Transverse colon (tissue), 4 donors: ENCODE data around the gene CGB5.

Source experiments
- POLR2AphosphoS5 ChIP-seq, 3 donors: sonication (generic); formaldehyde crosslinking; IDR thresholded peaks; one replicate each; pipeline ENCODE4 v1.6.1; 2016; ENCODE audit warnings: antibody characterized with exemption in 3 of 3
- TF ChIP-seq, protein P1 (sequence below), 5 experiments: fragments of 200-600 bp in 3 of 5; fragments of 450-650 bp in 2 of 5; sonication (generic) in 3 of 5; IDR thresholded peaks; 1 replicate in 2 of 5; 2 replicates in 3 of 5; pipeline ENCODE4 v1.5.1; 2016 to 2017; ENCODE audit warnings: antibody characterized with exemption in 5 of 5, inconsistent platforms in 3 of 5, mild to moderate bottlenecking in 2 of 5, moderate library complexity in 1 of 5

GRCh38 chr19:49085020-49085867 lies 41.6 kb downstream of the CGB5 start, which contains the start of gene SNRNP70:
- TF ChIP-seq, protein P1, sequence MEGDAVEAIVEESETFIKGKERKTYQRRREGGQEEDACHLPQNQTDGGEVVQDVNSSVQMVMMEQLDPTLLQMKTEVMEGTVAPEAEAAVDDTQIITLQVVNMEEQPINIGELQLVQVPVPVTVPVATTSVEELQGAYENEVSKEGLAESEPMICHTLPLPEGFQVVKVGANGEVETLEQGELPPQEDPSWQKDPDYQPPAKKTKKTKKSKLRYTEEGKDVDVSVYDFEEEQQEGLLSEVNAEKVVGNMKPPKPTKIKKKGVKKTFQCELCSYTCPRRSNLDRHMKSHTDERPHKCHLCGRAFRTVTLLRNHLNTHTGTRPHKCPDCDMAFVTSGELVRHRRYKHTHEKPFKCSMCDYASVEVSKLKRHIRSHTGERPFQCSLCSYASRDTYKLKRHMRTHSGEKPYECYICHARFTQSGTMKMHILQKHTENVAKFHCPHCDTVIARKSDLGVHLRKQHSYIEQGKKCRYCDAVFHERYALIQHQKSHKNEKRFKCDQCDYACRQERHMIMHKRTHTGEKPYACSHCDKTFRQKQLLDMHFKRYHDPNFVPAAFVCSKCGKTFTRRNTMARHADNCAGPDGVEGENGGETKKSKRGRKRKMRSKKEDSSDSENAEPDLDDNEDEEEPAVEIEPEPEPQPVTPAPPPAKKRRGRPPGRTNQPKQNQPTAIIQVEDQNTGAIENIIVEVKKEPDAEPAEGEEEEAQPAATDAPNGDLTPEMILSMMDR (IDR thresholded peaks at IDR 0.05), result peak in 1 of 5 experiments; percentile 18
- TF ChIP-seq POLR2AphosphoS5 (IDR thresholded peaks at IDR 0.05), result peak; percentile 86 to 96 (median 89)
